Thyroid gland (tissue), 4 donors: Measurements from ENCODE around the gene SH3GL1.

ENCODE experiments used
- CTCF ChIP-seq, 6 experiments: fragments of 200-600 bp in 3 of 6; fragments of 450-650 bp in 3 of 6; sonication (generic) in 3 of 6; IDR thresholded peaks; one replicate each; pipeline ENCODE4 v1.5.1; 2016 to 2019; ENCODE audit warnings: antibody characterized with exemption in 6 of 6, mild to moderate bottlenecking in 2 of 6, inconsistent platforms in 1 of 6, moderate library complexity in 1 of 6
- POLR2A ChIP-seq, 2 donors: fragments of 450-650 bp; IDR thresholded peaks; one replicate each; pipeline ENCODE4 v1.6.1; 2017; ENCODE audit warnings: antibody characterized with exemption in 2 of 2, mild to moderate bottlenecking in 2 of 2, moderate library complexity in 1 of 2

DNA sequence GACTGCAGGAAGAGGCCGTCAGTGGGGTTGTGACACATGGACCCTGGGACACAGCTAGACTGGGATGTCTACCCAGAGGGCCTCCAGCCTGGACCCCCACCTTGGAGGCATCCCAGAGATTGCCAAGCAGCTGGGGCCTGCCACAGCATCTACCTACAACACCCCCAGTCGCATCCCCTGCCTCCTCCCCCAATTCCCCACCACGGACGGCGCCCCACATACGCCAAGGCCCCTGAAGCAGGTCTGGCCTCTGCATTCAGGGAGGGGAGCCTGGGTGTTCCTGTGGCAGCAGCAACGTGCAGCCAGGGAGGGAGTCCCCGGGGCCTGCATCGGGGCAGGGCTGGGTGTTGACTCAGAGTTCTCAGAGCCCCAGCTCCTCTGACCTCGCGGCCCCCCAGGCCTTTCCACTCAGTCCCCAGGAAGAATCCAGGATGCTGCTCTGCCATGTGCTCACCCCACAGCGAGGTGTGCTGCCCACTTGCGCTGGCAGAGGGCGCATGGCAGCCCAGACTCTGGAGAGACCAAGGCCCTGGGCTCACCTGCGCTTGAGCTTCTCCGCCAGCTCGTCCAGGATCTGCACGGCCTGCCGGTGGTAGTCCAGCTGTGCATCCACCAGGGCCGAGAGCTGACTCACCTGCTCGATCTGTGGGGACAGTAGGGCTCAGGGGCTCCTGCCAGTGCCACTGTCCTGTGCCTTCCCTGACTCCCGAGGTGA lies 37.4 kb downstream of the SH3GL1 start:
- no peak for TF ChIP-seq POLR2A (IDR thresholded peaks at IDR 0.05)
- TF ChIP-seq CTCF (IDR thresholded peaks at IDR 0.05) = no peak
